ENCODE measurements around the gene RPS6KA1. TPM values are rescaled to one million over a fixed set of nuclear protein-coding genes. Genes with fewer than 3 reads are reported as not detected.

Gene RPS6KA1
- total and polyA plus RNA-seq, 2 of the 4 experiments (the other 2 are of a cell fraction) = 3.6 to 6.3 TPM

- no peak overlapping the region for H3K18ac ChIP-seq (ENCODE audit: low read depth, low read length)
- H3K27me3 ChIP-seq (ENCODE audit: control insufficient read depth, insufficient read depth, low read length) = peaks cover 13% of the 10 kb centered on the region
- no peak overlapping the region for H3K4ac ChIP-seq (ENCODE audit: low read depth, low read length)
- no TSS peak for BruUV-seq (replicated peaks)
- no peaks in the 10 kb centered on the region for H3K36me3 ChIP-seq (ENCODE audit: control insufficient read depth, insufficient read depth, low read length)
- no peaks in the 10 kb centered on the region for H3K9me1 ChIP-seq (ENCODE audit: insufficient read depth, low read length)
- intact Hi-C loops (cut with micrococcal nuclease) = no loop called here
- no peaks in the 10 kb centered on the region for H3K9me3 ChIP-seq (ENCODE audit: control insufficient read depth, insufficient read depth, low read length)
- peak overlapping the region; percentile 36; the same call in 1 of the 2 replicates for H3K4me2 ChIP-seq (ENCODE audit: low read depth, low read length)
- ChIA-PET CTCF (interaction anchor here (0.7 to 1.1 kb wide), 4 partner anchors 9 to 289 kb away, joined by 3 to 4 read pairs (median 4); no protein-coding TSS in a partner anchor), POLR2A (ENCODE audit: unreplicated experiment) (no interaction called here)
- H4K20me1 ChIP-seq (ENCODE audit: insufficient read depth, low read length) = no peaks in the 10 kb centered on the region
- no CpG with 5 or more reads among the region's 3 CpGs for WGBS, 2 experiments (ENCODE audit: extremely low coverage in 2 of 2, insufficient read length in 1 of 2)
- DNase-seq (no peak), ATAC-seq (ENCODE audit: low read depth) (no peak)
- H2AK9ac ChIP-seq (replicated peaks; ENCODE audit: low read depth, low read length, poor library complexity) = no peak overlapping the region
- no peaks in the 10 kb centered on the region for H3K4me1 ChIP-seq (ENCODE audit: control insufficient read depth, insufficient read depth, low read length)
- in situ Hi-C loops (cut with MboI; ENCODE audit: low sequenced_read_pairs) = no loop called here
- H3K4me3 ChIP-seq (ENCODE audit: insufficient read depth, low read depth, low read length) = no peak overlapping the region
- no peak overlapping the region for H3K14ac ChIP-seq (replicated peaks; ENCODE audit: low read depth, low read length)
- H2AK5ac ChIP-seq (ENCODE audit: low read depth, low read length) = no peak overlapping the region
- 0 out of 2 replicates have a peak overlapping the region, but pooled peaks have one; percentile 19 for H3K9ac ChIP-seq (ENCODE audit: low read depth, low read length)
- H3K79me1 ChIP-seq (ENCODE audit: low read depth in 1 of 2, low read length in 2 of 2) = no peaks in the 10 kb centered on the region
- no peak overlapping the region for H2BK5ac ChIP-seq (ENCODE audit: low read depth, low read length, poor library complexity, severe bottlenecking)
- H3K23ac ChIP-seq (ENCODE audit: low read depth, low read length) = no peak overlapping the region
- no peak overlapping the region for H3K27ac ChIP-seq (ENCODE audit: insufficient read depth, low read length)
- dilution Hi-C loops (cut with HindIII; ENCODE audit: low sequenced_read_pairs, unreplicated experiment) = loop anchor here (25.0 kb wide), 1 partner anchor 188 kb away; the partner anchor contains the start of gene PIGV
- no peak overlapping the region for H4K5ac ChIP-seq (ENCODE audit: low read depth, low read length)
- H2BK120ac ChIP-seq (ENCODE audit: low read depth, low read length) = no peak overlapping the region
- no peak overlapping the region for H3K56ac ChIP-seq (ENCODE audit: extremely low read depth, insufficient read depth, low read length)
- no peak overlapping the region for H4K91ac ChIP-seq (ENCODE audit: insufficient read depth, low read depth, low read length)
- no peak overlapping the region for H4K8ac ChIP-seq (ENCODE audit: low read depth in 2 of 2, low read length in 2 of 2)
- no peak overlapping the region for H2BK15ac ChIP-seq (ENCODE audit: low read depth, low read length)
- TF ChIP-seq MAZ (IDR thresholded peaks at IDR 0.05; ENCODE audit: borderline replicate concordance, low read depth, low read length) = no peak
- no peak for TF ChIP-seq FOS (IDR thresholded peaks at IDR 0.05; ENCODE audit: low read depth, low read length)
- TF ChIP-seq RFX5 (IDR thresholded peaks at IDR 0.05; ENCODE audit: low read depth, low read length) = no peak
- TF ChIP-seq USF2 (IDR thresholded peaks at IDR 0.05; ENCODE audit: low read depth, low read length) = no peak
- no peak for TF ChIP-seq MAFK (IDR thresholded peaks at IDR 0.05; ENCODE audit: low read depth, low read length)
- no peak for TF ChIP-seq CHD1 (IDR thresholded peaks at IDR 0.05; ENCODE audit: low read depth, low read length)
- no peak for TF ChIP-seq NFE2L2 (IDR thresholded peaks at IDR 0.05; ENCODE audit: low read depth, low read length)
- no peak for TF ChIP-seq ELK1 (IDR thresholded peaks at IDR 0.05; ENCODE audit: borderline replicate concordance, low read depth, low read length)
- TF ChIP-seq POLR2A (IDR thresholded peaks at IDR 0.05; ENCODE audit: low read depth, low read length) = no peak
- peak overlapping the region; percentile 13 for H2AFZ ChIP-seq (replicated peaks; ENCODE audit: low read length, poor library complexity)
- H2BK20ac ChIP-seq (ENCODE audit: low read depth, low read length) = no peak overlapping the region
These were observed 69.3 kb downstream of the RPS6KA1 start for GRCh38 chr1:26598890-26599289.
